Measurements from ENCODE around the gene LMOD2.

Gene LMOD2

GRCh38 chr7:123640583-123640982 is 15.1 kb upstream of the LMOD2 start:
- DNase-seq, result no peak

GRCh38 chr7:123641901-123642300 is 13.8 kb upstream of the LMOD2 start:
- DNase-seq, result no peak

GRCh38 chr7:123643495-123644441 is 11.9 kb upstream of the LMOD2 start:
- DNase-seq, result no peak

- DNase-seq, result no peak
Observed at GRCh38 chr7:123645516-123645915, 10.2 kb upstream of the LMOD2 start.

- DNase-seq, result no peak
Observed at GRCh38 chr7:123647106-123647730, 8.4 kb upstream of the LMOD2 start.

- DNase-seq, result no peak
Observed at GRCh38 chr7:123649964-123650363, 5.7 kb upstream of the LMOD2 start.

GRCh38 chr7:123650595-123650994 is 5.1 kb upstream of the LMOD2 start:
- no peak for DNase-seq

GRCh38 chr7:123652406-123652805 is 3.3 kb upstream of the LMOD2 start:
- no peak for DNase-seq

- no peak for DNase-seq
Observed at GRCh38 chr7:123653162-123653561, 2.5 kb upstream of the LMOD2 start.

GRCh38 chr7:123656544-123657303 is 1.1 kb downstream of the LMOD2 start:
- no peak for DNase-seq

GRCh38 chr7:123657304-123657685 is 1.6 kb downstream of the LMOD2 start:
- no peak for DNase-seq

- no peak for DNase-seq
Observed at GRCh38 chr7:123658023-123658422, 2.4 kb downstream of the LMOD2 start.

- no peak for DNase-seq
Observed at GRCh38 chr7:123660514-123661354, 5.1 kb downstream of the LMOD2 start.

- DNase-seq, result no peak
Observed at GRCh38 chr7:123661765-123662164, 6.1 kb downstream of the LMOD2 start.

GRCh38 chr7:123662293-123662692 is 6.6 kb downstream of the LMOD2 start:
- DNase-seq, result no peak

- no peak for DNase-seq
Observed at GRCh38 chr7:123662755-123663154, 7.1 kb downstream of the LMOD2 start.

- DNase-seq, result no peak
Observed at GRCh38 chr7:123663200-123663599, 7.5 kb downstream of the LMOD2 start.

- DNase-seq, result no peak
Observed at GRCh38 chr7:123665157-123665556, 9.5 kb downstream of the LMOD2 start.

GRCh38 chr7:123665896-123666295 is 10.2 kb downstream of the LMOD2 start:
- no peak for DNase-seq

- no peak for DNase-seq
Observed at GRCh38 chr7:123666492-123666891, 10.8 kb downstream of the LMOD2 start.

GRCh38 chr7:123669485-123669884 is 13.8 kb downstream of the LMOD2 start:
- DNase-seq, result no peak

- no peak for DNase-seq
Observed at GRCh38 chr7:123673137-123673732, 17.6 kb downstream of the LMOD2 start.
